ENCODE results near the gene USP15. TPM values are rescaled to one million over a fixed set of nuclear protein-coding genes. Genes with fewer than 3 reads are reported as not detected.

Gene USP15
- total and polyA plus RNA-seq, 2 experiments from 2014 or later, result 48.3 to 54.4 TPM

DNA sequence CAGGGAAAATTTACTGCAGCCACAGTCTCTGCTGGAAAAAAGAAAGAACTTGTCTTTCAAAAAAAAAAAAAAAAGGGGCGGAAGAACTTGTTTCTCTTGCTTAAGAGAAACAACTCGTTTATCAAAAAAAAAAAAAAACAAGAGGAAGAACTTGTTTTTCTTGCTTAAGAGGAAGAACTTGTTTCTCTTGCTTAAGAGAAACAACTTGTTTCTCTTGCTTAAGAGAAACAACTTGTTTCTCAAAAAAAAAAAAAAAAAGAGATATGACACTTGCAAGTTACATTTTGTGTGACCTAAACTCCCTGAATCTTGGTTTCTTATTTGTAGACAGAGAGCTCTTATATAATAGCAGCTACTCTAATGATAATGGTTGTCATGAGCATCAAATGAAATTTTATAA lies 44.7 kb upstream of the USP15 start:
- TF ChIP-seq EZH2 (IDR thresholded peaks at IDR 0.05; ENCODE audit: insufficient read depth, poor library complexity, severe bottlenecking), result no peak
- TF ChIP-seq EZH2phosphoT487 (IDR thresholded peaks at IDR 0.05; ENCODE audit: insufficient read depth, low read depth), result no peak
- Histone ChIP-seq H3K4me2 (ENCODE audit: unreplicated experiment) (no peak overlapping the region), H3K9ac (no peak overlapping the region), H3K4me3 (no peak overlapping the region), H3K27ac (no peak overlapping the region), H3K36me3 (ENCODE audit: low read depth) (no peaks in the 10 kb centered on the region), H3K9me2 (ENCODE audit: insufficient read depth) (no peaks in the 10 kb centered on the region), H4K20me1 (ENCODE audit: insufficient read depth) (no peaks in the 10 kb centered on the region), H2AFZ (no peak overlapping the region), H3K4me1 (ENCODE audit: insufficient read depth) (no peaks in the 10 kb centered on the region), H3F3A (ENCODE audit: insufficient read depth) (no peaks in the 10 kb centered on the region), H3K27me3 (replicated peaks; ENCODE audit: insufficient read depth) (no peaks in the 10 kb centered on the region), H3K9me3 (ENCODE audit: low read depth) (no peaks in the 10 kb centered on the region), H3K79me2 (ENCODE audit: insufficient read depth) (no peaks in the 10 kb centered on the region)
- WGBS, 2 experiments (ENCODE audit: low coverage in 1 of 2, low lambda C conversion rate in 2 of 2, missing lambda C conversion rate in 2 of 2), result 13 to 20% methylated on average over 1 to 2 of the region's 2 CpGs
- in situ Hi-C loops (cut with MboI), result no loop called here
- DNase-seq, result no peak

DNA sequence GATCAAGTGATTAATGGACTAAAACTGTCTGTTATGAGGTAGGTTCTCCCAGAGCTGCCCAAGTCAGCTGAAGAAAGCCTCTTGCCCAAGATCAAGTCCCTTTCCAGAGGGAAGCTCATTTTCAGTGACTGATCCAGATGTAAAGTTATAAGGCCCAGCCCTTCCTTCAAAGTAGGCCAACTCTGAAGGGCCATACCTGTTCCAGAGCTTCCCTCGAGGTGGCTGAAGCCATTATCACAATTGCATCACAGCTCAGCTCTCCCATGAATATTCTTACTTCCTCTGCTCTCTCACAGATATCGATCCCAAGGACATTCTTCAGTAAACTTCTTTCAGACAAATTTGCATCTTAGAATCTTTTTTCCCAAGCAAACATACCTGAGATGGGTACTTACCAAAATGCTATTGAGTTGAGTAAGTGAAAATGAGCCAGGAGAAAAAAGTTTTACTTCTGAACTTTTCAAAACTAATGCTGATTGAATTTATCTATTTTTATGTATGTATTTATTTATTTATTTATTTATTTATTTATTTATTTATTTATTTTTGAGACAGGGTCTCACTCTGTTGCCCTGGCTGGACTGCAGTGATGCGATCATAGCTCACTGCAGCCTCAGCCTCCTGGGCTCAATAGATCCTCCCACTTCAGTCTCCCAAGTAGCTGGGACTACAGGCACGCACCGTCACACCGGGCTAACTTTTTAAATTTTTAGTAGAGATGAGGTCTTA lies 42.6 kb upstream of the USP15 start:
- Histone ChIP-seq H3K9me2 (ENCODE audit: insufficient read depth) (no peaks in the 10 kb centered on the region), H3K9ac (no peak overlapping the region), H2AFZ (no peak overlapping the region), H3K27ac (no peak overlapping the region), H3K79me2 (ENCODE audit: insufficient read depth) (no peaks in the 10 kb centered on the region), H3K4me1 (ENCODE audit: insufficient read depth) (no peaks in the 10 kb centered on the region), H3K27me3 (replicated peaks; ENCODE audit: insufficient read depth) (no peaks in the 10 kb centered on the region), H4K20me1 (ENCODE audit: insufficient read depth) (no peaks in the 10 kb centered on the region), H3K4me3 (no peak overlapping the region), H3K4me2 (ENCODE audit: unreplicated experiment) (no peak overlapping the region), H3K36me3 (ENCODE audit: low read depth) (no peaks in the 10 kb centered on the region), H3F3A (ENCODE audit: insufficient read depth) (no peaks in the 10 kb centered on the region), H3K9me3 (ENCODE audit: low read depth) (no peaks in the 10 kb centered on the region)
- WGBS, 2 experiments (ENCODE audit: low coverage in 1 of 2, low lambda C conversion rate in 2 of 2, missing lambda C conversion rate in 2 of 2), result 83 to 91% methylated on average over 6 of the region's 6 CpGs
- TF ChIP-seq EZH2phosphoT487 (IDR thresholded peaks at IDR 0.05; ENCODE audit: insufficient read depth, low read depth), result no peak
- TF ChIP-seq EZH2 (IDR thresholded peaks at IDR 0.05; ENCODE audit: insufficient read depth, poor library complexity, severe bottlenecking), result no peak
- DNase-seq, result no peak
- in situ Hi-C loops (cut with MboI), result no loop called here

DNA sequence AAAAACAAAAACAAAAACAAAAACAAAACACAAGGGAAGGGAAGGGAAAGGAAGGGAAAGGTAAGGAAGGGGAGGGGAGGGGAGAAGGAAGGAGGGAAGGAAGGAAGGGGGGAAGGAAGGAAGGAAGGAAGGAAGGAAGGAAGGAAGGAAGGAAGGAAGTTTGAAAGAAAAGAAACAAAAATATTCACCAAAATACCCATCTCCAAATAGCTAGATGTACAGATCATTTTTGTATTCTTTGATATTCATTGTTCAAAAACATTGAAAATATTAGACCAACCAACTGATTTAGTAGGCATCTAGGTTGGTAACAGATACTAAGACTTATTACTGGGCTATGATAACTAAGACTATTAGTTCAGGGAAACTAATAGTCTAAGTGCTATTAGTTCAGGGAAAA lies 39.1 kb upstream of the USP15 start:
- H2AFZ ChIP-seq, result no peak overlapping the region
- no peaks in the 10 kb centered on the region for H3K9me2 ChIP-seq (ENCODE audit: insufficient read depth)
- no peaks in the 10 kb centered on the region for H3K4me1 ChIP-seq (ENCODE audit: insufficient read depth)
- H3K9me3 ChIP-seq (ENCODE audit: low read depth), result no peaks in the 10 kb centered on the region
- no peaks in the 10 kb centered on the region for H3K27me3 ChIP-seq (replicated peaks; ENCODE audit: insufficient read depth)
- no peak overlapping the region for H3K9ac ChIP-seq
- in situ Hi-C loops (cut with MboI), result no loop called here
- TF ChIP-seq EZH2 (IDR thresholded peaks at IDR 0.05; ENCODE audit: insufficient read depth, poor library complexity, severe bottlenecking), result no peak
- TF ChIP-seq EZH2phosphoT487 (IDR thresholded peaks at IDR 0.05; ENCODE audit: insufficient read depth, low read depth), result no peak
- no peak overlapping the region for H3K4me3 ChIP-seq
- no peak overlapping the region for H3K4me2 ChIP-seq (ENCODE audit: unreplicated experiment)
- no peaks in the 10 kb centered on the region for H3K79me2 ChIP-seq (ENCODE audit: insufficient read depth)
- H3F3A ChIP-seq (ENCODE audit: insufficient read depth), result no peaks in the 10 kb centered on the region
- DNase-seq, result no peak
- no peaks in the 10 kb centered on the region for H4K20me1 ChIP-seq (ENCODE audit: insufficient read depth)
- H3K27ac ChIP-seq, result no peak overlapping the region
- no peaks in the 10 kb centered on the region for H3K36me3 ChIP-seq (ENCODE audit: low read depth)

DNA sequence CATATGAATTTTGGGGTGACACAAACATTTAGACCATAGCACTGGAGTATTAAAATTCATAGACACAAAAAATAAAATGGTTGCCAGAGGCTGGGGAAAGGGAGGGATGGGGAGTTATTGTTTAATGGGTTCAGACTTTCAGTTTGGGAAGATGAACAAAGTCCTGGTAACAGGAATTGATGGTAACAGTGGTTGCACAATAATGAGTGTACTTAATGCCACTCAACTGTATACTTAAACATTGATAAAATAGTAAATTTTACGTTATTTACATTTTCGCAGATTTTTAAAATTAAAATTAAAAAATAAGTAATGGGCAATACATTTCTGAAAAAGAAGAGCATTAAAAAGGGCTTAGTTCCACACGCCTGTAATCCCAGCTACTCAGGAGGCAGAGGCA lies 35.6 kb upstream of the USP15 start:
- Histone ChIP-seq H3K27ac (no peak overlapping the region), H3K36me3 (ENCODE audit: low read depth) (no peaks in the 10 kb centered on the region), H3K27me3 (replicated peaks; ENCODE audit: insufficient read depth) (no peaks in the 10 kb centered on the region), H3K9me2 (ENCODE audit: insufficient read depth) (peaks cover 5% of the 10 kb centered on the region; the same call in 1 of the 2 replicates), H3K4me3 (no peak overlapping the region), H2AFZ (no peak overlapping the region), H3K4me2 (ENCODE audit: unreplicated experiment) (no peak overlapping the region), H3K79me2 (ENCODE audit: insufficient read depth) (no peaks in the 10 kb centered on the region), H3F3A (ENCODE audit: insufficient read depth) (no peaks in the 10 kb centered on the region), H3K9ac (no peak overlapping the region), H3K9me3 (ENCODE audit: low read depth) (no peaks in the 10 kb centered on the region), H4K20me1 (ENCODE audit: insufficient read depth) (no peaks in the 10 kb centered on the region), H3K4me1 (ENCODE audit: insufficient read depth) (no peaks in the 10 kb centered on the region)
- DNase-seq, result no peak
- 70 to 75% methylated on average over 3 of the region's 3 CpGs for WGBS, 2 experiments (ENCODE audit: low coverage in 1 of 2, low lambda C conversion rate in 2 of 2, missing lambda C conversion rate in 2 of 2)
- in situ Hi-C loops (cut with MboI), result no loop called here
- TF ChIP-seq EZH2 (IDR thresholded peaks at IDR 0.05; ENCODE audit: insufficient read depth, poor library complexity, severe bottlenecking) (no peak), EZH2phosphoT487 (IDR thresholded peaks at IDR 0.05; ENCODE audit: insufficient read depth, low read depth) (no peak)
